Uterine smooth muscle cell (primary cell): ENCODE measurements around the gene PPP1R26. TPM values are rescaled to one million over a fixed set of nuclear protein-coding genes. Genes with fewer than 3 reads are reported as not detected.

Source experiments
- total RNA-seq: library from RNA; depleted of rRNA; stranded (reverse); fragments of >200 nt; gene quantifications from 2 replicates; pipeline ENCODE4 v1.2.3, GENCODE V29; 2014

The PPP1R26 gene, protein sequence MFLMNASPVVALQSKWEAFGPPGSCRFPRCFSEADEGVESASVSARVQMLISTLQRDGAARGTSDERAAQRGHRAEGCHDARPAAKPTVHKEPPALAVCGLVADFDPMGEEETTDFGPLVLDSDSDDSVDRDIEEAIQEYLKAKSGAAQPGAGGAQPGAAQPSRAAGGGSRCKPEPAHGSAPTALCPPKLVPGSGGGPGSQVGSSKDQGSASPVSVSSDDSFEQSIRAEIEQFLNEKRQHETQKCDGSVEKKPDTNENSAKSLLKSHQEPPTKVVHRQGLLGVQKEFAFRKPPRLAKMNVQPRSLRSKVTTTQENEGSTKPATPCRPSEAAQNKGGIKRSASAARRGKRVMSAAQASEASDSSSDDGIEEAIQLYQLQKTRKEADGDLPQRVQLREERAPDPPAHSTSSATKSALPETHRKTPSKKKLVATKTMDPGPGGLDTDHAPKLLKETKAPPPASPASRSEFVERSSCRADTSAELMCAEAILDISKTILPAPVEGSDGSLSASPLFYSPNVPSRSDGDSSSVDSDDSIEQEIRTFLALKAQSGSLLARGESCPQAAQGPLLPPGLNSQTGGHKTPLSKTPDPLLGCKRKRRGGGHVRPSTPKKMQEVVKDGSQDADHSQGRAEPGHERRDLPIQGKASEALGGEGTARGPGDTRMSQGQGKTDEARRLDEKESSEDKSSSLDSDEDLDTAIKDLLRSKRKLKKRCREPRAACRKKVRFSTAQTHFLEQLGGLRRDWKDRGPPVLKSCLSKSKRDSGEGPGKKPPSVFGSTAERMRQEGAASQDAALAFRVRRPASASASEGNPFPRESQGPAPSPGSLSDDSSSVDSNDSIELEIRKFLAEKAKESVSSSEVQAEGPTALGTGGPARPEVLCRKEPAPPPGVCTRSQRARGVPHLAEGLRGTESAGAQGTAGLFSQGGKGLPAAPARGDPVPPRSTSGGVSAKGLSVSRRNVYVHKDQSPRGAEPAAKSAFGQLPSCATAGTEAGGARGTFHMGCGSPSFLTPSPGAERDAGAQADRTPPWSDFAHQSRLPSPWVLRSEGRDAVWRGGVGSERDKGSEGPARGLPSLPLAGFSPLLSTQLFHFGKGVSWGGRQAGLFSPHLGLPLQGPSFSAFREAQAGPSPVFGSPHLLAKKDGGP (N-terminal part only)
- total RNA-seq, result 20.6 and 22.9 TPM in 2 replicates

DNA sequence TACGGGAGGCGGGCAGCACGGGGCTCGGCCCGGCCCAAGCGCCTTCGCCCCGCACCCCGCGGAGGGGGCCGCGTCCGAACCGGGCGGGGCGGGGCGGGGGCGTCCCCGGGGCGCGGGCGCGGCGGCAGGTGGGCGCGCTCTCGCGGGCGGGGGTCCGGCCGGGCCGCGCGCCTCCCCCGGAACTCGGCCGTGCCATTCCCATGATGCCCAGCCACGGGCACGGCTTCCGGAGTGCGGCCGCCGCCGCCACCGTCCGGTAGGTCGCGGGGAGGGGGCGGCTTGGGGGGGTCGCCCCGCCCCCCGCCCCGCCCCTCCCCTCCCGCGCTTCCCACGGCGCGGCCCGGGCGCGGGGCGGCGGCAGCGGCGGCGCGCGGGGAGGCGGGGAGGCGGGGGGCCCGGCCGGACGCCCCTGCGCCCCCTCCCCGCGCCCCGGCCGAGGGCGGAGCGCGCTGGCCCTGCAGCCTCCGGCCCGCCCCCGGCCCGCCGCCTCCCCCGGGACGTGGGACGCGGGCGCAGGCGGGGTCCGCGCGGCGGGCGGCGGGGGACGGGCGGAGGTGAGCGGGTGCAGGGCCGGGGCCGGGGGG lies at the start of gene PPP1R26:
PPP1R26 (plus strand) TSS at position 314 of the 584 bp plus-strand sequence. CDS start 4,729 bp downstream, outside the sequence.

DNA sequence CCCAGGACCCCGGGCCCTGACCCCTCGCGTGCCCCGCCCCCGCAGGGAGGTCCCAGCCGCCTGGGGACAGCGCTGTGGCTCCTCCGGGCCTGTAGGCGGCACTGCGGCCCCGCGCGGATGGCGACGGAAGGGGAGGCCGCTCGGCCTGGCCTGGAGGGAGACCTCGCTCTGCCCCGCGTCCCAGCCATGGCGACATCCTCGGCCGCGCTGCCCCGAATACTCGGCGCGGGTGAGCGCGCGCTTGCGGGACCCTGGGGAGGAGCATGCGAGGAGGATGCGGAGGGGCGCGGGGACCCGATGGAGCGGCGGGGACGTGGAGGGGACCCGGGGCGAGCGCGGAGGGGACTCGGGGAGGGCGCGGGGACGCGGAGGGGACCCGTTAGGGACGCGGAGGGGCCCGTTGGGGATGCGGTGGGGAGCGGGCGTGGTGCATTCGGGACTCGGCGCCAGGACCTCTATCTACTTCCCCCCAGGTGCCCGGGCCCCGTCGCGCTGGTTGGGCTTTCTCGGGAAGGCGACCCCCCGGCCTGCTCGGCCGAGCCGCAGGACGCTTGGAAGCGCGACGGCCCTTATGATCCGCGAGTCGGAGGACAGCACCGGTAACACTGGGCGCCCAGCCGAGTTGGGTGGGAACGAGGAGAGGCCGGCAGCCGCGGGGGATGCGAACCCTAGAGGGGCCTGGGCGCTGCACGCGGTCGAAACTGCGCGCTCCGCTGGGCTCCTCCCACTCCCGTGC lies 21.1 kb downstream of the PPP1R26 start, which contains the start of gene MRPS2:
MRPS2 (plus strand) TSS at position 158 of the 736 bp plus-strand sequence; CDS start at position 187, 29 bp downstream.

DNA sequence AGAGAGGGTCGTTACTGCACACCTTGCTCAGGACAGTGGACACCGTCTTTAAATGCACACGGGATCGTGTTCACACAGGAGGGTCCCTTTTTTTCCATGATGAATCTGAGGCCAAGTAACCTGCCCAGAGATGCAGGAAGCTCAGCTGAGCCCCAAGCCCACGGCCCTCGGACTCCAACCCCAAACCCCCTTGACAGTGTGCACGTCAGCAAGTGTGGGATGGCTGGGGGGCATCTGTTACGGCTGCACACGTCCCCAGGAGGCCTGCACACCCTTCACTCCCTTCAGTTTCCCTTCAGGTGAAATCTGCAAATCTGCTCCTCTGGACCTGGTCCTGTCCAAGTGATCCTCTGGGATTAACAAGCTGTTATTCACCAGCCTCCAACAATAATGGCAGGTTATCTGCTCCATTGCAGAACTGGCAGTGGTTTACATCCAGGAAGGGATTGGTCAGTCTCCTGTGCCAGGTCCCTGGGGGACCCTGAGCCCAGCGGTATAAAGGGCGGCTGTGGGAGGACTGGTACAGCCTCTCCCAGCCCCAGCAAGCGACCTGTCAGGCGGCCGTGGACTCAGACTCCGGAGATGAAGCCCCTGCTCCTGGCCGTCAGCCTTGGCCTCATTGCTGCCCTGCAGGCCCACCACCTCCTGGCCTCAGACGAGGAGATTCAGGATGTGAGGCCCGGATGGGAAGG lies 41.5 kb downstream of the PPP1R26 start, which contains the start of gene LCN1:
LCN1 (plus strand) TSS at position 525 of the 692 bp plus-strand sequence; CDS start at position 583, 58 bp downstream.

Other genes with a start within 250 kb of the PPP1R26 start
- gene MRPS2, start 20.9 kb downstream of the PPP1R26 start, total RNA-seq, result 12.4 and 15.5 TPM in 2 replicates
- gene LCN1, start 41.7 kb downstream of the PPP1R26 start, total RNA-seq, result 0.12 TPM in 1 of 2 replicates, not detected in the other
- gene OBP2A, start 66.3 kb downstream of the PPP1R26 start, total RNA-seq, result not detected in 2 replicates
- gene PAEP, start 82.0 kb downstream of the PPP1R26 start, total RNA-seq, result not detected in 2 replicates
- not detected in 2 replicates for gene GLT6D1, start 159.8 kb downstream of the PPP1R26 start, total RNA-seq
- gene LCN9, start 183.5 kb downstream of the PPP1R26 start, total RNA-seq, result not detected in 2 replicates
- gene SOHLH1, start 219.7 kb downstream of the PPP1R26 start, total RNA-seq, result not detected in 2 replicates
- not detected in 2 replicates for gene KCNT1, start 222.4 kb downstream of the PPP1R26 start, total RNA-seq